ENCODE data around the gene STAC.

The STAC gene

GRCh38 chr3:36380221-36381031 lies at the start of gene STAC:
Gene STAC, plus strand, starts transcription at chr3:36380504. Its CDS starts 140 bp downstream, at chr3:36380644.
- no peak for DNase-seq (ENCODE audit: extremely low read depth, low read depth)
- TF ChIP-seq CTCF (IDR thresholded peaks at IDR 0.05; ENCODE audit: low read depth, low read length): no peak

GRCh38 chr3:36332139-36332538 lies 48.2 kb upstream of the STAC start:
- no peak for TF ChIP-seq CTCF (IDR thresholded peaks at IDR 0.05; ENCODE audit: low read depth, low read length)
- no peak for DNase-seq (ENCODE audit: extremely low read depth, low read depth)

- no peak for TF ChIP-seq CTCF (IDR thresholded peaks at IDR 0.05; ENCODE audit: low read depth, low read length)
- DNase-seq (ENCODE audit: extremely low read depth, low read depth): no peak
Observed at GRCh38 chr3:36362216-36362615, 18.1 kb upstream of the STAC start.

- no peak for TF ChIP-seq CTCF (IDR thresholded peaks at IDR 0.05; ENCODE audit: low read depth, low read length)
- DNase-seq (ENCODE audit: extremely low read depth, low read depth): peak; percentile 16
Observed at GRCh38 chr3:36362973-36363372, 17.3 kb upstream of the STAC start.

- DNase-seq (ENCODE audit: extremely low read depth, low read depth): no peak
- no peak for TF ChIP-seq CTCF (IDR thresholded peaks at IDR 0.05; ENCODE audit: low read depth, low read length)
Observed at GRCh38 chr3:36364260-36364659, 16.0 kb upstream of the STAC start.

GRCh38 chr3:36365829-36366228 lies 14.5 kb upstream of the STAC start:
- TF ChIP-seq CTCF (IDR thresholded peaks at IDR 0.05; ENCODE audit: low read depth, low read length): no peak

GRCh38 chr3:36366308-36366707 lies 14.0 kb upstream of the STAC start:
- no peak for DNase-seq (ENCODE audit: extremely low read depth, low read depth)
- TF ChIP-seq CTCF (IDR thresholded peaks at IDR 0.05; ENCODE audit: low read depth, low read length): no peak

More at GRCh38 chr3:36365829-36366228, 14.5 kb upstream of the STAC start:
- DNase-seq (ENCODE audit: extremely low read depth, low read depth): no peak
